ENCODE results near the gene ABTB2.

DNA sequence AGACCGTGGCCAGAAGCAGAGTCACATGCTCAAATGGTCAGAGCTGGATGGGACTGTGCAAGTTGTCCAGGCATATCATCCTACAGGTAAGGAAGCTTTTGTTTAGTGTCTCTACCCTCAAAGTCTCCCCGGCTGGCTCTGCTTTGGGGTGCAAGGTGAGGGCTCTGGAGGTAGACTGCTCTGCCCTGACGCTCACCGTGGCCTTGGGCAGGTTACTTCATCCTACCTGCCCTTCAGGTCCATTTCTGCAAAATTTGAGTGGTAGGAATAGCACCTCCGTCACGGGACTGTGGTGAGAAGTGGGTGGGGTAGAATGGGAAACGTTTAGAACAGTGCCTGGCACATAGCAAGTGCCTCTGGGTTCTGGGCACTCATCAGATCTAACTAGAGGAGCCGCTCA is 210.2 kb downstream of the ABTB2 start:
- TF ChIP-seq, protein P1, sequence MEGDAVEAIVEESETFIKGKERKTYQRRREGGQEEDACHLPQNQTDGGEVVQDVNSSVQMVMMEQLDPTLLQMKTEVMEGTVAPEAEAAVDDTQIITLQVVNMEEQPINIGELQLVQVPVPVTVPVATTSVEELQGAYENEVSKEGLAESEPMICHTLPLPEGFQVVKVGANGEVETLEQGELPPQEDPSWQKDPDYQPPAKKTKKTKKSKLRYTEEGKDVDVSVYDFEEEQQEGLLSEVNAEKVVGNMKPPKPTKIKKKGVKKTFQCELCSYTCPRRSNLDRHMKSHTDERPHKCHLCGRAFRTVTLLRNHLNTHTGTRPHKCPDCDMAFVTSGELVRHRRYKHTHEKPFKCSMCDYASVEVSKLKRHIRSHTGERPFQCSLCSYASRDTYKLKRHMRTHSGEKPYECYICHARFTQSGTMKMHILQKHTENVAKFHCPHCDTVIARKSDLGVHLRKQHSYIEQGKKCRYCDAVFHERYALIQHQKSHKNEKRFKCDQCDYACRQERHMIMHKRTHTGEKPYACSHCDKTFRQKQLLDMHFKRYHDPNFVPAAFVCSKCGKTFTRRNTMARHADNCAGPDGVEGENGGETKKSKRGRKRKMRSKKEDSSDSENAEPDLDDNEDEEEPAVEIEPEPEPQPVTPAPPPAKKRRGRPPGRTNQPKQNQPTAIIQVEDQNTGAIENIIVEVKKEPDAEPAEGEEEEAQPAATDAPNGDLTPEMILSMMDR (IDR thresholded peaks at IDR 0.05): no peak
- TF ChIP-seq POLR2A (IDR thresholded peaks at IDR 0.05): no peak
